ENCODE data around the gene ANKRD24.
"Not testable (repeated sequence)": the region's sequence is repeated elsewhere in the genome, so short reads cannot be mapped to it uniquely, and the experiment has no call there.

DNA sequence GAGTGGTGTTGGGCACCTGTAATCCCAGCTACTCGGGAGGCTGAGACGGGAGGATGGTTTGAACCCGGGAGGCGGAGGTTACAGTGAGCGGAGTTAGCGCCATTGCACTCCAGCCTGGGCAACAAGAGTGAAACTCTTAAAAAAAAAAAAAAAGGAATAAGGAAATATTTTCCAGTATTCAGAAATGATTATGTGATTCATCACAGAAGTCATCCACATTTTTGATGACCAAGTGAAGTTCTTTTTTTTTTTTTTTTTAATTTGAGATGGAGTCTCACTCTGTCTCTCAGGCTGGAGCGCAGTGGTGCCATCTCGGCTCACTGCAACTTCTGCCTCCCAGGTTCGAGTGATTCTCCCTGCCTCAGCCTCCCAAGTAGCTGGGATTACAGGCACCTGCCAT is 47.1 kb upstream of the ANKRD24 start:
- TF ChIP-seq, protein P1, sequence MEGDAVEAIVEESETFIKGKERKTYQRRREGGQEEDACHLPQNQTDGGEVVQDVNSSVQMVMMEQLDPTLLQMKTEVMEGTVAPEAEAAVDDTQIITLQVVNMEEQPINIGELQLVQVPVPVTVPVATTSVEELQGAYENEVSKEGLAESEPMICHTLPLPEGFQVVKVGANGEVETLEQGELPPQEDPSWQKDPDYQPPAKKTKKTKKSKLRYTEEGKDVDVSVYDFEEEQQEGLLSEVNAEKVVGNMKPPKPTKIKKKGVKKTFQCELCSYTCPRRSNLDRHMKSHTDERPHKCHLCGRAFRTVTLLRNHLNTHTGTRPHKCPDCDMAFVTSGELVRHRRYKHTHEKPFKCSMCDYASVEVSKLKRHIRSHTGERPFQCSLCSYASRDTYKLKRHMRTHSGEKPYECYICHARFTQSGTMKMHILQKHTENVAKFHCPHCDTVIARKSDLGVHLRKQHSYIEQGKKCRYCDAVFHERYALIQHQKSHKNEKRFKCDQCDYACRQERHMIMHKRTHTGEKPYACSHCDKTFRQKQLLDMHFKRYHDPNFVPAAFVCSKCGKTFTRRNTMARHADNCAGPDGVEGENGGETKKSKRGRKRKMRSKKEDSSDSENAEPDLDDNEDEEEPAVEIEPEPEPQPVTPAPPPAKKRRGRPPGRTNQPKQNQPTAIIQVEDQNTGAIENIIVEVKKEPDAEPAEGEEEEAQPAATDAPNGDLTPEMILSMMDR (conservative IDR thresholded peaks at IDR 0.05; ENCODE audit: low read depth, low read length): not testable (repeated sequence)
- TF ChIP-seq EZH2 (IDR thresholded peaks at IDR 0.05; ENCODE audit: borderline replicate concordance, low read depth, low read length, poor library complexity, severe bottlenecking): not testable (repeated sequence)

Data from A673 (cell line).